Fibroblast of villous mesenchyme (primary cell): ENCODE results near the gene MMP21. TPM values are rescaled to one million over a fixed set of nuclear protein-coding genes. Genes with fewer than 3 reads are reported as not detected.

ENCODE experiments used
- DNase-seq: peaks from one replicate; pipeline ENCODE4 v3.0.0-alpha.2; 2010; ENCODE audit warnings: low read depth
- H3K4me3 ChIP-seq: 2 replicates; pipeline ENCODE4 v1.5.1; 2011; ENCODE audit warnings: low read depth, mild to moderate bottlenecking, low read length
- CTCF ChIP-seq: IDR thresholded peaks from 2 replicates; pipeline ENCODE4 v1.5.1; 2012; ENCODE audit warnings: low read depth, mild to moderate bottlenecking, low read length; ENCODE audit not compliant: insufficient read depth
- total RNA-seq: library from RNA; depleted of rRNA; stranded (reverse); fragments of >200 nt; gene quantifications from 2 replicates; pipeline ENCODE4 v1.2.3, GENCODE V29; 2012

Gene MMP21
- total RNA-seq, 1 donor, result not detected

GRCh38 chr10:125766511-125766910 is 9.1 kb downstream of the MMP21 start:
- no peak for TF ChIP-seq CTCF
- no peak overlapping the region for H3K4me3 ChIP-seq
- no peak for DNase-seq

- H3K4me3 ChIP-seq, result no peak overlapping the region
- no peak for DNase-seq
- TF ChIP-seq CTCF, result no peak
These were observed 9.8 kb downstream of the MMP21 start for GRCh38 chr10:125765835-125766234.

GRCh38 chr10:125762692-125763648 is 12.7 kb downstream of the MMP21 start:
- no peak for TF ChIP-seq CTCF
- DNase-seq, result no peak
- no peak overlapping the region for H3K4me3 ChIP-seq

- H3K4me3 ChIP-seq, result no peak overlapping the region
- TF ChIP-seq CTCF, result no peak
- DNase-seq, result no peak
These were observed 13.7 kb downstream of the MMP21 start for GRCh38 chr10:125761961-125762360.

- TF ChIP-seq CTCF, result no peak
- DNase-seq, result no peak
- no peak overlapping the region for H3K4me3 ChIP-seq
These were observed 17.9 kb downstream of the MMP21 start for GRCh38 chr10:125757742-125758141.

DNA sequence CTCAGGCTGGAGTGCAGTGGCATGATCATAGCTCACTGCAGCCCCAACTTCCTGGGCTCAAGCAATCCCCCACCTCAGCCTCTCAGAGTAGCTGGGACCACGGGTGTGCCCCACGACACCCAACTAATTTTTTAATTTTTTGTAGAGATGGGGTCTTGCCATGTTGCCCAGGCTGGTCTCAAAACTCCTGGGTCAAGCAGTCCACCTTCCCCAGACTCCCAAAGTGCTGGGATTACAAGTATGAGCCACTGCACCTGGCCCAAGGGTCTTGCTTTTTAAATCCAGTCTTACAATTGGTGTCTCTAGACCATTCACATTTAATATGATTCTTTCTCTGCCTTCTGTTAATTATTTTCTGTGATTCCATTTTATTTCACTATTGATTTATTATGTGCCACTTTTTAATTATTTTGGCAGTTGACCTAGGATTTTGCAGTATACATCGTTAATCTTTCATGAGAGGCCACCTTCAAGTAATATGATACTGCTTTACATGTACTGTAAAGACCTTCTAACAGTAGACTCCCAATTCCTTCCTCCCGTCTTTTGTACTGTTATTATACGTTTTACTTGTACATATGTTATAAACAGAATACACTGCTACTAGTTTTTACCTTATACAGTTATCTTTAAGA is 18.7 kb downstream of the MMP21 start:
- no peak overlapping the region for H3K4me3 ChIP-seq
- DNase-seq, result no peak
- TF ChIP-seq CTCF, result no peak

DNA sequence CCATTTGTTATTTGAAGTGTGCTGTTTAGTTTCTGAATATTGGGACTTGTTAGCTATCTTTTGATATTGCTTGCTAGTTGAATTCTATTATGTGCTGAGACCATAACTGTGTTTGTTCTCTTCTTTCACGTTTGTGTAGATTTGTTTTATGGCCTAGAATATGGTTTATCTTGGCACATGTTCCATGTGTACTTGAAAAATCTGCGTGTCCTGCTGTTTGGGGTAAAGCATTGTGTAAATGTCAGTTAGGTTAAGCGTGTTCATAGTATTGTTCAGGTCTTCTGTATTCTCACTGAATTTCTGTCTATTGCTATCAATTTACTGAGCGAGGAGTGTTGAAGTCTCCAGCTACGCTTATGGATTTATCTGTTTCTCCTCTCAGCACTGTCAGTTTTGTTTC is 19.4 kb downstream of the MMP21 start:
- TF ChIP-seq CTCF, result no peak
- no peak overlapping the region for H3K4me3 ChIP-seq

More for the DNA sequence above, 19.4 kb downstream of the MMP21 start:
- DNase-seq, result no peak
